Mammary epithelial cell (primary cell): ENCODE data around the gene BRME1.

Experiments
- EZH2 ChIP-seq: IDR thresholded peaks from 2 replicates; pipeline ENCODE4 v1.6.1; 2012; ENCODE audit warnings: low read length, inconsistent platforms, borderline replicate concordance
- TF ChIP-seq, protein P1 (sequence below), 2 donors: IDR thresholded peaks in 1 of 2; conservative IDR thresholded peaks in 1 of 2; 2 replicates each; pipeline ENCODE4 v1.5.1; 2011 to 2012; ENCODE audit warnings: inconsistent platforms in 2 of 2, low read length in 2 of 2, mild to moderate bottlenecking in 2 of 2, control low read depth in 1 of 2, low read depth in 1 of 2; ENCODE audit not compliant: insufficient read depth in 1 of 2; ENCODE audit errors: extremely low read depth in 1 of 2

DNA sequence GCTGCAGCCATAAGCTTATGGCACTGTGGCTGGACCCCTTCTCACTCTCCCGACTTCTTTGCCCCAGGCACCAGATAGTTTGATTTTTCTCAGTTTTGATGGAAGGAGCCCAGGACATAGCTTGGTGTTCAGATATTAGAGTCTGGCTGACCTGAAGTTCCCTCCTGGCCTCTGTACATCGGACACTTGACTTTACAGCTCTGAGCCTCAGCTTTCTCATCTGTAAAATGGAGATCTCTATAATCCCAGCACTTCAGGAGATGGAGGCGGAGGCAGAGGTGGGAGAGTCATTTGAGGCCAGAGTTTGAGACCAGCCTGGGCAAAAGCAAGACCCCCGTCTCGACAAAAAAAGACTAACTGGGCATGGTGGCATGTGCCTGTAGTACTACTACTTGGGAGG, 993 bp upstream of the BRME1 start:
- TF ChIP-seq, protein P1, sequence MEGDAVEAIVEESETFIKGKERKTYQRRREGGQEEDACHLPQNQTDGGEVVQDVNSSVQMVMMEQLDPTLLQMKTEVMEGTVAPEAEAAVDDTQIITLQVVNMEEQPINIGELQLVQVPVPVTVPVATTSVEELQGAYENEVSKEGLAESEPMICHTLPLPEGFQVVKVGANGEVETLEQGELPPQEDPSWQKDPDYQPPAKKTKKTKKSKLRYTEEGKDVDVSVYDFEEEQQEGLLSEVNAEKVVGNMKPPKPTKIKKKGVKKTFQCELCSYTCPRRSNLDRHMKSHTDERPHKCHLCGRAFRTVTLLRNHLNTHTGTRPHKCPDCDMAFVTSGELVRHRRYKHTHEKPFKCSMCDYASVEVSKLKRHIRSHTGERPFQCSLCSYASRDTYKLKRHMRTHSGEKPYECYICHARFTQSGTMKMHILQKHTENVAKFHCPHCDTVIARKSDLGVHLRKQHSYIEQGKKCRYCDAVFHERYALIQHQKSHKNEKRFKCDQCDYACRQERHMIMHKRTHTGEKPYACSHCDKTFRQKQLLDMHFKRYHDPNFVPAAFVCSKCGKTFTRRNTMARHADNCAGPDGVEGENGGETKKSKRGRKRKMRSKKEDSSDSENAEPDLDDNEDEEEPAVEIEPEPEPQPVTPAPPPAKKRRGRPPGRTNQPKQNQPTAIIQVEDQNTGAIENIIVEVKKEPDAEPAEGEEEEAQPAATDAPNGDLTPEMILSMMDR (conservative IDR thresholded peaks at IDR 0.05 in 1 of 2, IDR thresholded peaks at IDR 0.05 in 1 of 2; ENCODE audit: extremely low read depth in 1 of 2, insufficient read depth in 1 of 2, low read depth in 1 of 2, low read length in 2 of 2), result no peak
- TF ChIP-seq EZH2, result no peak
